ENCODE data around the gene THBD. TPM values are rescaled to one million over a fixed set of nuclear protein-coding genes. Genes with fewer than 3 reads are reported as not detected.

The THBD gene
- total RNA-seq, 2 donors from 2014 or later: 1.0 to 1.1 TPM

DNA sequence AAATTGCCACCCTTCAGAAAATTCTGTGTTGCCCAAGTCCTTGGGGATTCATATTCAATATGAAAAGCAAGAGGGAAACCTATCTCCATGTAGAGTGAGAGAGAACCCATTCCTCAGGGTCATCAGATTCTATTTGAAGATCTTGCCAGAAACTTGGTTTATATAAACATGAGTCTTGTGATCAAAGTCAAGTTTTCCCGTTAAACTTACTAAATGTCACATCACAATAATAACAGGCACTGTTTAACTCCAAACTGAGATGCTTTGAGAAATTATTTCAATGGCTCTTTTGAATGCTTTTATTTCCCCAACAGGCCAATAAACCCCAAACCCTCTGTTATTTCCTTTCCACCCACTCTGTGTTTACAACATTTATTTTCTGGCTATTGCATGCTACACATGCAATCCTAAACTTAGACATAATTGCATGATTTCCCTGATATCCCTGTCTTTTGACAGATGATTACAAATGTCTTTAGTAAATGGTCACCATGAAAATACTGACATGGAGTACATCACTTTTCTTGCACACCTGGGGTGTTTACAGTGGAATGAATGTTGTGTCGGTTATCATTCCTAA lies 45.5 kb downstream of the THBD start:
- ATAC-seq: no peak
- no peak overlapping the region for H3K4me3 Mint-ChIP-seq
- no peak overlapping the region for H3K27ac Mint-ChIP-seq

DNA sequence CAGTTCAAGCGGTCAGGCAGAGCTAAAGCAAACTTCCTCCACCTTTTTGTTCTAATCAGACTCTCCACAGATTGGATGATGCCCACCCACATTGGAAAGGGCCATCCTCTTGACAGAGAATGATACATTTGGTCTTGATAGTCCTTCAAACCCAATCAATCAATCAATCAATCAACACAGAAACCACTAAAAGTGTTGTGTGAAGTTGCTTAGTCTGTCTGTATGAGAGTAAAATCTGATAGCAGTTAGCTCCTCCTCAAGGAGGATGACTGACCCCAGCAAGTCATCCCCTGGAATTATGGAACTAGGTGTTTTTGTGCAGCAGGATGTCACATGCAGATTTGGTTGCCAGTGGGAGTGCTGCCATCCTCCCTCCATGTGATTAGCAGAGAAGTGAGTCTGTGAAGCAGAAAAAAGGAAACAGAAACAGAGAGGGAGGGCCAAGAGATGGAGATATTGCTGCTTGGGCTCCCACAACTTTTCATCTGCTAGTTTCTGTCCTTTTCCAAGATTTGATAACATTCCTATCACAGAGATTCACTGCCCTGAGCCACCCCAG lies 46.3 kb downstream of the THBD start:
- DNase-seq: no peak
- ATAC-seq: no peak
- Mint-ChIP-seq H3K27me3 (peaks cover 14% of the 10 kb centered on the region), H3K4me3 (no peak overlapping the region), H3K27ac (no peak overlapping the region), H3K4me1 (no peaks in the 10 kb centered on the region), H3K36me3 (ENCODE audit: low read depth) (no peaks in the 10 kb centered on the region)
- no peaks in the 10 kb centered on the region for H3K9me3 ChIP-seq (ENCODE audit: control insufficient read depth, low read length, poor library complexity, severe bottlenecking)

More for the DNA sequence above, 45.5 kb downstream of the THBD start:
- no peak for DNase-seq
- no peaks in the 10 kb centered on the region for H3K4me1 Mint-ChIP-seq
- H3K27me3 Mint-ChIP-seq: peaks cover 9% of the 10 kb centered on the region
- H3K9me3 ChIP-seq (ENCODE audit: control insufficient read depth, low read length, poor library complexity, severe bottlenecking): no peaks in the 10 kb centered on the region
- H3K36me3 Mint-ChIP-seq (ENCODE audit: low read depth): no peaks in the 10 kb centered on the region

DNA sequence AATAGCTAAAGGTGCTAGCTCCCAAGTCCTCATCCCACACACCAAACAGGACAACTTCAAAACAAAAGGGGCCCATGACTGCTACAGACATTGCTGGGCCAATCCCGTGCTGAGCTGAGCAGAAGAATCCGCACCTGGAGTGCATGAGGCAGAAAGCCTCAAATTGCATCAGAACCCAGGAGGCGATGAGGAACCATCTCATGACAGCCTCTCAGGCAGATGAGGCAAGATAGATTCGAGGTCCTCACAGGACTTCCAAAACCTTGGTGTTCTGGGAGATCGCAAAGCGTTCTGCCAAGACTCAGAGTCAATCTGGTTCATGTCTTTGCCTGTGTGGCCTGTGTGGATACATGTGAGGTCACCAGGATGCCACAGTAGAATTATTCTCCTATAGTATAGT lies 47.2 kb downstream of the THBD start:
- Mint-ChIP-seq H3K27me3 (peaks cover 22% of the 10 kb centered on the region), H3K27ac (no peak overlapping the region), H3K36me3 (ENCODE audit: low read depth) (no peaks in the 10 kb centered on the region), H3K4me1 (no peaks in the 10 kb centered on the region), H3K4me3 (no peak overlapping the region)
- H3K9me3 ChIP-seq (ENCODE audit: control insufficient read depth, low read length, poor library complexity, severe bottlenecking): no peaks in the 10 kb centered on the region
- DNase-seq: no peak
- no peak for ATAC-seq

DNA sequence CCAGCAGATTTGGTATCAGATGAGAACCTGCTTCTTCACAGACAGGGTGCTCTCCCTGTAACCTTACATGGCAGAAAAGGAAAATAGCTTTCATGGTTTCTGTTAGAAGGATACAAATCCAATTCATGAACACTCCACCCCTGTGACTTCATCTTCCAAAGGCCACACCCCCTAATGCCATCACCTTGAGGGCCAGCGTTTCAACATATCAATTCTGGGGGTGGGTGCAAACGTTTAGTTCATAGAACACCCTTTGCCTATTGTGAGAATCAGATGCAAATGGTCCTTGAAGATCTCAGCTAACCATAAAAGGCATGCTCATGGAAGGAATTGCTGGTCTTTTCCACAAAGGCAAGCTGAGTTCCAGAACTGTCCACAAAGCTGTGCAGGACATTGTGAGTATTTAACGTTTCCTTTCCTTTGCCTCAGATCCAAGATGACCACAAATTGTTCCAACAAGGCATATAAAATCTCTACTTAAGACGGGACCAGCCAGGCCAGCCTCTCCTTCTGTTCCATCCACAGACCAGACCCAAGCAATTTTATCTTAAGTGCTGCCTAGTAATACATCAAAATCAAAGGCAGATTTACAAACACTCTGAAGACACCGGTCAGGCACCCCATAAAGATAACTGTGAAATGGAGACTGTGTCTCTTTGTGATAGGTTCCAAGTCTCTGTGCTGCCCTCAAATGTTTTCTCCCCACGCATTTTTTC lies 49.1 kb downstream of the THBD start:
- ATAC-seq (no peak), DNase-seq (no peak)
- H3K9me3 ChIP-seq (ENCODE audit: control insufficient read depth, low read length, poor library complexity, severe bottlenecking): no peaks in the 10 kb centered on the region
- Mint-ChIP-seq H3K27me3 (peaks cover 27% of the 10 kb centered on the region), H3K4me3 (no peak overlapping the region), H3K4me1 (no peaks in the 10 kb centered on the region), H3K36me3 (ENCODE audit: low read depth) (no peaks in the 10 kb centered on the region), H3K27ac (no peak overlapping the region)

DNA sequence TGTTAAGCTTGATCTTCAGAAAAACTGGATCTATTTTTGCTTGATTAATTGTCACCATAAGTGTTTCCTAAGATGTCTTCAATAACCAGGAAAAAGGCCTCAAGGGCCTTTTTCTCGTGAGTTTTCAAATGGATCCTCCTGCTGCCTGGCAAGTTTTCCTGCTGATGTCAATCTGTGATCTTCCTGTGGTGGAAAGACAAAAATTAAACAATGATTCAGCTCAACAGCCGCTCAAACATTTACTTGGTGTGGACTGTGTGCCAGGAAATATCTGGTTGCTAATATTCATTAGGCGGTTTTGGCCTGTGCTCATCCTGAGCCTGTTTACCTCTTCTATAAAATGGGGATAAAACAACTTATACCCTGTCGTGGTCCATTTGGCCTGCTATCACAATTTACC lies 49.7 kb downstream of the THBD start:
- Mint-ChIP-seq H3K27ac (no peak overlapping the region), H3K27me3 (peaks cover 31% of the 10 kb centered on the region), H3K36me3 (ENCODE audit: low read depth) (no peaks in the 10 kb centered on the region), H3K4me1 (no peaks in the 10 kb centered on the region), H3K4me3 (no peak overlapping the region)
- DNase-seq (no peak), ATAC-seq (no peak)
- H3K9me3 ChIP-seq (ENCODE audit: control insufficient read depth, low read length, poor library complexity, severe bottlenecking): no peaks in the 10 kb centered on the region

DNA sequence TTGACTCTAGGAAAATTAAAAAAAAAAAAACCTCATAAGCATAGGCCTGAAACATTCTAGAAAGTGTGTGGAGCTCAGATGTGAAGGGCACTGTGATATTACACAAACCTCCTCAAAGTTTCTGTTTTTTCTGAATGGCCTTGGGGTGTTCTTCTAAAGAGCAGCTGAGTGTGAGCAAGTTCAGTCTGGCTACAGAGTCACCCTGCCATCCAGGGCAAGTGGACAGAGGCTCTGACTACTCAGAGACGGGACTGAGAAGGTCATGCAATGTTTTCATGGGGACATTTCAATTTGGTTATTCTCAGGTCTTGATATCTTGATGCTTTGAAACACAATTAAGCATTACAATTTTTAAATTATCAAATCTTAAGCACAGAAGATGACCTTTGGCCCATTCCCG lies 51.0 kb downstream of the THBD start:
- Mint-ChIP-seq H3K4me3 (no peak overlapping the region), H3K36me3 (ENCODE audit: low read depth) (no peaks in the 10 kb centered on the region), H3K4me1 (no peaks in the 10 kb centered on the region), H3K27ac (no peak overlapping the region), H3K27me3 (peaks cover 36% of the 10 kb centered on the region)
- H3K9me3 ChIP-seq (ENCODE audit: control insufficient read depth, low read length, poor library complexity, severe bottlenecking): no peaks in the 10 kb centered on the region
- no peak for DNase-seq
- no peak for ATAC-seq

DNA sequence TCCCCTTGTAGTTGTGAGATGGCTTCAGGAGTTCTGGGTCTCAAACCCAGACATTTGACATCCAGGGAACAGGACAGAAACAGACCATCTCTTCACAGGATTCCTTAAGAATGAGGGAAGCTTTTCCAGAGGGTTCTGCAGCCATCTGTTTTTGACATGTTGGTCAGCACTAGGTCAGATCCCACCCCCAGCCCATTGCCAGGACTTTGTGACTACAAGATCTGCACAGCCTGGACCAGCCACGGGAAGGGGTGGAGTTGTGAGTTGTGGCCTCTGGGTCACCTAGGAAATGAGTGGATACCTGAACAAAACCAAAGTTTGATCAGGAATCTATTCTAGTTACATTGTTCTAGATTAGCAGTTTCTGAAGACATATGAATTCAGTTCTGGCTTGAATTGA lies 53.5 kb downstream of the THBD start:
- ATAC-seq: no peak
- Mint-ChIP-seq H3K4me3 (no peak overlapping the region), H3K36me3 (ENCODE audit: low read depth) (no peaks in the 10 kb centered on the region), H3K4me1 (no peaks in the 10 kb centered on the region), H3K27me3 (peaks cover 30% of the 10 kb centered on the region), H3K27ac (no peak overlapping the region)
- H3K9me3 ChIP-seq (ENCODE audit: control insufficient read depth, low read length, poor library complexity, severe bottlenecking): no peaks in the 10 kb centered on the region
- DNase-seq: no peak

Other genes starting within 250 kb of the THBD start
- not detected for gene SSTR4, start 14.4 kb downstream of the THBD start, total RNA-seq
- 1 to 10 TPM; 2.1 to 6.4 TPM for gene CD93, start 36.7 kb upstream of the THBD start, total RNA-seq

Measured in T-helper 17 cell (primary cell).